ENCODE results near the gene USP54.

DNA sequence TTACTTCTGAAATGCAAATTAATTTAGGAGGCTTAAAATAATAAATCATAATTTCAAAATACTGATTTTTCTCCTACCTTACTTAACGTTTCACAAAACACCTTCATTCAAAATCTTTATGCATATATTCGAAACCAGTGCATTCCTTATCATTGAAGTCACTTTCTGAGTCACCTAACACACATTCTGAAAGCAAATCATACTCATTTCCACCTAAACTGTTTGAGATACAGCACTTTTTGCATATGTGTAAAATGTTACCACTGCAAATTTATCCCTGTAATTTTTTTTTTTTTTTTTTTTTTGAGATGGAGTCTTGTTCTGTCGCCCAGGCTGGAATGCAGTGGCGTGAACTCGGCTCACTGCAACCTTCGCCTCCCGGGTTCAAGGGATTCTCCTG is 111.0 kb downstream of the USP54 start:
- TF ChIP-seq, protein P1, sequence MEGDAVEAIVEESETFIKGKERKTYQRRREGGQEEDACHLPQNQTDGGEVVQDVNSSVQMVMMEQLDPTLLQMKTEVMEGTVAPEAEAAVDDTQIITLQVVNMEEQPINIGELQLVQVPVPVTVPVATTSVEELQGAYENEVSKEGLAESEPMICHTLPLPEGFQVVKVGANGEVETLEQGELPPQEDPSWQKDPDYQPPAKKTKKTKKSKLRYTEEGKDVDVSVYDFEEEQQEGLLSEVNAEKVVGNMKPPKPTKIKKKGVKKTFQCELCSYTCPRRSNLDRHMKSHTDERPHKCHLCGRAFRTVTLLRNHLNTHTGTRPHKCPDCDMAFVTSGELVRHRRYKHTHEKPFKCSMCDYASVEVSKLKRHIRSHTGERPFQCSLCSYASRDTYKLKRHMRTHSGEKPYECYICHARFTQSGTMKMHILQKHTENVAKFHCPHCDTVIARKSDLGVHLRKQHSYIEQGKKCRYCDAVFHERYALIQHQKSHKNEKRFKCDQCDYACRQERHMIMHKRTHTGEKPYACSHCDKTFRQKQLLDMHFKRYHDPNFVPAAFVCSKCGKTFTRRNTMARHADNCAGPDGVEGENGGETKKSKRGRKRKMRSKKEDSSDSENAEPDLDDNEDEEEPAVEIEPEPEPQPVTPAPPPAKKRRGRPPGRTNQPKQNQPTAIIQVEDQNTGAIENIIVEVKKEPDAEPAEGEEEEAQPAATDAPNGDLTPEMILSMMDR (IDR thresholded peaks at IDR 0.05): no peak
- TF ChIP-seq EP300 (IDR thresholded peaks at IDR 0.05; ENCODE audit: borderline replicate concordance in 1 of 2, low read depth in 1 of 2, low read length in 1 of 2): no peak
